Dermis lymphatic vessel endothelial cell (primary cell): Measurements from ENCODE around the gene EMX2. TPM values are rescaled to one million over a fixed set of nuclear protein-coding genes. Genes with fewer than 3 reads are reported as not detected.

ENCODE experiments used
- total RNA-seq: library from RNA; depleted of rRNA; stranded (reverse); fragments of >200 nt; gene quantifications from 2 replicates; pipeline ENCODE4 v1.2.1, GENCODE V29; 2014

Gene EMX2
- not detected in 2 replicates for total RNA-seq

DNA sequence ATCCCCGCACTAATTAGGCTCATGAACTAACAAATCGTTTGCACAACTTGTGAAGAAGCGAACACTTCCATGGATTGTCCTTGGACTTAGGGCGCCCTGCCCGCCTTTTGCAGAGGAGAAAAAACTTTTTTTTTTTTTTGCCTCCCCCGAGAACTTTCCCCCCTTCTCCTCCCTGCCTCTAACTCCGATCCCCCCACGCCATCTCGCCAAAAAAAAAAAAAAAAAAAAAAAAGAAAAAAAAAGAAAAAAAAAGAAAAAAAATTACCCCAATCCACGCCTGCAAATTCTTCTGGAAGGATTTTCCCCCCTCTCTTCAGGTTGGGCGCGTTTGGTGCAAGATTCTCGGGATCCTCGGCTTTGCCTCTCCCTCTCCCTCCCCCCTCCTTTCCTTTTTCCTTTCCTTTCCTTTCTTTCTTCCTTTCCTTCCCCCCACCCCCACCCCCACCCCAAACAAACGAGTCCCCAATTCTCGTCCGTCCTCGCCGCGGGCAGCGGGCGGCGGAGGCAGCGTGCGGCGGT lies at the start of gene EMX2:
TSS of gene EMX2 (plus strand) at position 41 of the 519 bp plus-strand sequence. CDS start 522 bp downstream, outside the sequence.

Other genes with a start within 250 kb of the EMX2 start
- gene PDZD8, start 167.3 kb upstream of the EMX2 start, total RNA-seq = 12.6 and 17.2 TPM in 2 replicates